ENCODE results near the gene RNF17.

GRCh38 chr13:24842549-24843274 lies 78.7 kb downstream of the RNF17 start:
- TF ChIP-seq CTCF (IDR thresholded peaks at IDR 0.05; ENCODE audit: extremely low read depth in 1 of 2, insufficient read depth in 1 of 2, low read depth in 1 of 2, low read length in 2 of 2) (no peak), JUN (IDR thresholded peaks at IDR 0.05; ENCODE audit: borderline replicate concordance, insufficient read depth, insufficient read length, low read depth) (no peak), POLR2AphosphoS5 (IDR thresholded peaks at IDR 0.05; ENCODE audit: insufficient read depth, low read depth, low read length) (no peak), MYC (IDR thresholded peaks at IDR 0.05; ENCODE audit: low read depth, low read length) (no peak), POLR2A (IDR thresholded peaks at IDR 0.05; ENCODE audit: low read depth, low read length) (no peak), EZH2 (IDR thresholded peaks at IDR 0.05; ENCODE audit: borderline replicate concordance, low read depth, low read length, severe bottlenecking) (no peak), MAX (IDR thresholded peaks at IDR 0.05; ENCODE audit: insufficient read depth, insufficient read length) (no peak), GATA2 (IDR thresholded peaks at IDR 0.05; ENCODE audit: insufficient read depth, insufficient read length, low read depth, low read length) (no peak), FOS (IDR thresholded peaks at IDR 0.05; ENCODE audit: borderline replicate concordance, insufficient read depth, low read length) (no peak)

Measured in endothelial cell of umbilical vein (primary cell).